SK-N-SH (cell line): ENCODE measurements around the gene CLEC16A. TPM values are rescaled to one million over a fixed set of nuclear protein-coding genes. Genes with fewer than 3 reads are reported as not detected.

ENCODE experiments used
- CTCF ChIA-PET: fragments of 300-600, 350-600 bp; formaldehyde crosslinking; extraction: SDS; loops from one replicate; lab custom pipeline; 2021; lab: Yijun Ruan, JAX
- POLR2A ChIA-PET: fragments of 350-600 bp; sonication (Branson Sonifier 250); formaldehyde crosslinking; extraction: SDS; loops from one replicate; lab custom pipeline; 2020; ENCODE audit warnings: antibody characterized with exemption, inconsistent platforms; lab: Yijun Ruan, JAX
- DNase-seq: peaks from one replicate; pipeline ENCODE4 v3.0.0; 2012
- H2AFZ ChIP-seq: fragments of 200-600 bp; sonication (generic); 2 replicates; pipeline ENCODE4 v1.8.1; 2016; ENCODE audit warnings: antibody characterized with exemption, mild to moderate bottlenecking, low read depth
- H3F3A ChIP-seq: fragments of 200-600 bp; sonication (generic); replicated peaks from 2 replicates; pipeline ENCODE3; 2016; ENCODE audit warnings: antibody characterized with exemption, mild to moderate bottlenecking; ENCODE audit not compliant: insufficient read depth
- H3K27ac ChIP-seq, 2 experiments: fragments of 200-500 bp in 1 of 2; fragments of 200-600 bp in 1 of 2; sonication (Bioruptor generic) in 1 of 2; sonication (generic), shearing (Covaris generic) in 1 of 2; 2 replicates each; pipeline versions ENCODE4 v1.5.1 to v1.6.1; 2014 to 2016; ENCODE audit warnings: low read depth in 2 of 2, inconsistent platforms in 1 of 2, low read length in 1 of 2, mild to moderate bottlenecking in 1 of 2, mixed read lengths in 1 of 2
- H3K27me3 ChIP-seq: fragments of 200-600 bp; sonication (generic), shearing (Covaris generic); 2 replicates; pipeline ENCODE4 v1.6.1; 2016; ENCODE audit warnings: mixed run types; ENCODE audit not compliant: insufficient read depth
- H3K36me3 ChIP-seq, 2 experiments: fragments of 200-500 bp in 1 of 2; fragments of 200-600 bp in 1 of 2; sonication (Bioruptor generic) in 1 of 2; sonication (generic) in 1 of 2; replicated peaks in 1 of 2; 2 replicates each; pipeline versions ENCODE3 to v1.5.1; 2014 to 2016; ENCODE audit warnings: low read length in 1 of 2, mild to moderate bottlenecking in 1 of 2; ENCODE audit not compliant: insufficient read depth in 2 of 2, control insufficient read depth in 1 of 2
- H3K4me1 ChIP-seq, 2 experiments: fragments of 200-500 bp in 1 of 2; fragments of 200-600 bp in 1 of 2; sonication (Bioruptor generic) in 1 of 2; sonication (generic), shearing (Covaris generic) in 1 of 2; 2 replicates each; pipeline versions ENCODE4 v1.5.1 to v1.6.1; 2014 to 2016; ENCODE audit warnings: low read depth in 1 of 2, low read length in 1 of 2, mixed run types in 1 of 2; ENCODE audit not compliant: insufficient read depth in 2 of 2, control insufficient read depth in 1 of 2
- H3K4me2 ChIP-seq: fragments of 200-600 bp; sonication (generic), shearing (Covaris generic); 2 replicates; pipeline ENCODE4 v1.6.1; 2017; ENCODE audit warnings: mixed run types
- H3K4me3 ChIP-seq, 2 experiments: fragments of 200-500 bp in 1 of 2; fragments of 200-600 bp in 1 of 2; sonication (Bioruptor generic) in 1 of 2; sonication (generic), shearing (Covaris generic) in 1 of 2; 2 replicates each; pipeline versions ENCODE4 v1.5.1 to v1.8.1; 2014 to 2016; ENCODE audit warnings: low read depth in 2 of 2, inconsistent platforms in 1 of 2, low read length in 1 of 2, mild to moderate bottlenecking in 1 of 2, mixed read lengths in 1 of 2, moderate library complexity in 1 of 2
- H3K79me2 ChIP-seq: fragments of 200-600 bp; sonication (generic); 2 replicates; pipeline ENCODE4 v1.8.1; 2017; ENCODE audit warnings: mild to moderate bottlenecking; ENCODE audit not compliant: insufficient read depth
- H3K9ac ChIP-seq: fragments of 200-600 bp; sonication (generic); 2 replicates; pipeline ENCODE4 v1.6.1; 2017; ENCODE audit warnings: mixed run types
- H3K9me2 ChIP-seq: fragments of 200-600 bp; sonication (generic); 2 replicates; pipeline ENCODE4 v1.6.1; 2017; ENCODE audit warnings: mixed run types
- H3K9me3 ChIP-seq: fragments of 200-600 bp; sonication (generic); 2 replicates; pipeline ENCODE4 v1.6.1; 2017; ENCODE audit warnings: mixed run types, mild to moderate bottlenecking, moderate library complexity
- H4K20me1 ChIP-seq: fragments of 200-600 bp; sonication (generic); 2 replicates; pipeline ENCODE4 v1.6.1; 2017; ENCODE audit warnings: mild to moderate bottlenecking, mixed run types; ENCODE audit not compliant: insufficient read depth
- ELF1 ChIP-seq: IDR thresholded peaks from 2 replicates; pipeline ENCODE4 v1.4.0; 2012
- EZH2phosphoT487 ChIP-seq: fragments of 200-600 bp; sonication (generic); IDR thresholded peaks from 2 replicates; pipeline ENCODE4 v1.6.1; 2017; ENCODE audit warnings: low read depth, mixed run types, mild to moderate bottlenecking, antibody characterized with exemption, moderate library complexity, borderline replicate concordance
- FOXJ3 ChIP-seq: sonication (generic); formaldehyde crosslinking; IDR thresholded peaks from 2 replicates; pipeline ENCODE4 v1.5.1; 2020; ENCODE audit warnings: mild to moderate bottlenecking, missing genetic modification reagents
- NFIC ChIP-seq: IDR thresholded peaks from 2 replicates; pipeline ENCODE4 v1.4.0; 2012; ENCODE audit warnings: borderline replicate concordance
- POLR2AphosphoS5 ChIP-seq: IDR thresholded peaks from 2 replicates; pipeline ENCODE4 v1.6.1; 2012; ENCODE audit warnings: low read depth, low read length
- RAD21 ChIP-seq: IDR thresholded peaks from 2 replicates; pipeline ENCODE4 v1.6.1; 2012; ENCODE audit warnings: mild to moderate bottlenecking, low read length
- TCF12 ChIP-seq: IDR thresholded peaks from 2 replicates; pipeline ENCODE4 v1.4.0; 2012
- YY1 ChIP-seq: IDR thresholded peaks from 2 replicates; pipeline ENCODE4 v1.4.0; 2012; ENCODE audit warnings: low read depth, mild to moderate bottlenecking
- WGBS: methylation state at CpG from one replicate; pipeline ENCODE4 v1.1.6; 2017; ENCODE audit warnings: low lambda C conversion rate; 5-methylcytosine and 5-hydroxymethylcytosine counted together
- polyA plus RNA-seq, 3 experiments: library from polyadenylated mRNA; depleted of rRNA; stranded (reverse); fragments of >200 nt; gene quantifications; 2 replicates each; pipeline ENCODE4 v1.2.3, GENCODE V29; 2012
- TF ChIP-seq, protein P1 (sequence below): IDR thresholded peaks from 2 replicates; pipeline ENCODE4; 2012
- TF ChIP-seq, protein P2 (sequence below): IDR thresholded peaks from 2 replicates; pipeline ENCODE4 v1.4.0; 2012; ENCODE audit warnings: low read depth, borderline replicate concordance
- TF ChIP-seq, protein P3 (sequence below): fragments of 150-350 bp; IDR thresholded peaks from 2 replicates; pipeline ENCODE4 v1.6.1; 2016; ENCODE audit warnings: mild to moderate bottlenecking, low read depth, low read length

Gene CLEC16A
- polyA plus RNA-seq, 1 of the 3 experiments (the other 2 are of a cell fraction) = 13.7 TPM

DNA sequence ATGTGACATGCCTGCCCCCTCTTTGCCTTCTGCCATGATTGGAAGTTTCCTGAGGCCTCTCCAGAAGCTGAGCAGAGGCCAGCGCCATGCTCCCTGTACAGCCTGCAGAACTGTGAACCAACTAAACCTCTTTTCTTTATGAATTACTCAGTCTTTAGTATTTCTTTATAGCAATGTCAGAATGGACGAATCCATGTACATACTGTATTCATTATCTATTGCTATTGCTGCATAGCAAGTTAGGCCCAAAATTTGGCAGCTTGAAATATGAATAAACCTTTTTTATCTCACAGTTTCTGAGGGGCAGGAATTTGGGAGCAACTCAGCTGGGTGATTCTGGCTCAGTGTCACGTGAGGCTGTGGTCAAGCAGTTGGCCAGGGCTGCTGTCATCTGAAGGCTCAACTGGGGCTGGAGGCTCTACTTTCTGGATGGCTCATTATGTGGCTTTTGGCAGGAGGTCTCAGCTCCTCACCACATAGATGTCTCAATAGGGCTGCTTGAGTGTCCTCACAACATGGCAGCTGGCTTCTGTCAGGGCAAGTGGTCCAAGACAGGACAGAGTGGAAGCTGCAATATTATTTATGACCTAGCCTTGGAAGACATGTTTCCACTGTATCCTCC lies 271.7 kb downstream of the CLEC16A start:
- H3K27me3 ChIP-seq = no peaks in the 10 kb centered on the region
- CTCF ChIA-PET = no interaction called here

DNA sequence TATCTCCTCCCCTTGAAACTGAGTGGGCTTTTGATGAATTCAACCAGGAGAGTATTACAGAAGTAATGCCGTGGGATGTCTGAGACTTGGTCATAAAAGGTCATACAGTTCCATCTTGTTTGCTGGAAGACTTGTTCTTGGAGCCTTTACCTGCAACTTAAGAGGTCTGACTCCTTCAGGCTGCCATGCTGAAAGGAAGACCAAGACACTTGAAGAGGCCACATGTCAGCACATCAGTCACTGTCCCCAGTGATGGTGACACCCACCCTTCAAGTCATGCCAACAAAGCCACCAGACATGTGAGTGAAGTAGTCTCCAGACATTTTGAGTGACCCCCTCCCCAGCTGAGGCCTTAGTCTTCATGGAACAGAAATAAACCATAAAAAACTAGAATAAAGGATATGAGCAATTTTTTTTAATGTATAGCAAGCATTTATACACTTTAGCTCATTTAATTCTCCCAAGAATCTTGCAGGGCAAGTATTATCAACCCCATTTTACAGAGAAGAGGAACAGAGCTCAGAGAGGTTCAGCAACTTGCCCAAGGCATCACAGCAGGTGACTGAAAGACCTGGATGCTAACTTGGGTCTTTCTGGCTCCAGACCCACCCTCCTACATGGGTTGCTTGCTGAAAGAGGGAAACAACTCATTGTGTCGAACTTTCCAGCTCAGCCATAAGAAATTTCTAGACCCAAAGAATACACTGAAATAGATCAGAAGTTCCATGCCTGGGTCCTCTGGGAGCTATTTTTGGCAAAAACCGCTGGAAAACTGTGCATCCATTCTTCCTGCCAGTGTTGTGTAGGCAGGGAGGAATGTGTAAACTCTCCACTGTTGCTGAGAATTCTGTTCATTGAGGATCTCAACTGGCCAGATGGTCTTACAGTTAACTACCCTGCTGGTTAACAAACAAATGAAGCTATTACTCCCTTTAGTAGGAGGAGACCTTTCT lies 273.6 kb downstream of the CLEC16A start:
- no peak for DNase-seq
- H3K9ac ChIP-seq = no peak overlapping the region
- 35% methylated on average over 3 of the region's 3 CpGs for WGBS
- ChIA-PET POLR2A (no interaction called here), CTCF (interaction anchor here (0.7 to 1.8 kb wide), 11 partner anchors 11 to 227 kb away, joined by 3 to 5 read pairs (median 3); no protein-coding TSS in a partner anchor)
- H3K4me2 ChIP-seq = no peak overlapping the region
- H3K27me3 ChIP-seq = no peaks in the 10 kb centered on the region
- no peak overlapping the region for H3K27ac ChIP-seq
- H3F3A ChIP-seq = no peaks in the 10 kb centered on the region
- no peaks in the 10 kb centered on the region for H4K20me1 ChIP-seq
- no peaks in the 10 kb centered on the region; the same call in 1 of the 2 replicates for H3K9me3 ChIP-seq
- no peaks in the 10 kb centered on the region for H3K79me2 ChIP-seq
- H3K4me1 ChIP-seq = no peaks in the 10 kb centered on the region
- no peaks in the 10 kb centered on the region for H3K36me3 ChIP-seq
- H2AFZ ChIP-seq = no peak overlapping the region
- H3K4me3 ChIP-seq = peak overlapping the region in 1 of 2 experiments; percentile 43; a peak in 1 of 4 replicates
- no peaks in the 10 kb centered on the region for H3K9me2 ChIP-seq
- TF ChIP-seq RAD21 (no peak), YY1 (no peak)
- TF ChIP-seq, protein P1, sequence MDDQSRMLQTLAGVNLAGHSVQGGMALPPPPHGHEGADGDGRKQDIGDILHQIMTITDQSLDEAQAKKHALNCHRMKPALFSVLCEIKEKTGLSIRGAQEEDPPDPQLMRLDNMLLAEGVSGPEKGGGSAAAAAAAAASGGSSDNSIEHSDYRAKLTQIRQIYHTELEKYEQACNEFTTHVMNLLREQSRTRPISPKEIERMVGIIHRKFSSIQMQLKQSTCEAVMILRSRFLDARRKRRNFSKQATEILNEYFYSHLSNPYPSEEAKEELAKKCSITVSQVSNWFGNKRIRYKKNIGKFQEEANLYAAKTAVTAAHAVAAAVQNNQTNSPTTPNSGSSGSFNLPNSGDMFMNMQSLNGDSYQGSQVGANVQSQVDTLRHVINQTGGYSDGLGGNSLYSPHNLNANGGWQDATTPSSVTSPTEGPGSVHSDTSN = no peak
- TF ChIP-seq, protein P2, sequence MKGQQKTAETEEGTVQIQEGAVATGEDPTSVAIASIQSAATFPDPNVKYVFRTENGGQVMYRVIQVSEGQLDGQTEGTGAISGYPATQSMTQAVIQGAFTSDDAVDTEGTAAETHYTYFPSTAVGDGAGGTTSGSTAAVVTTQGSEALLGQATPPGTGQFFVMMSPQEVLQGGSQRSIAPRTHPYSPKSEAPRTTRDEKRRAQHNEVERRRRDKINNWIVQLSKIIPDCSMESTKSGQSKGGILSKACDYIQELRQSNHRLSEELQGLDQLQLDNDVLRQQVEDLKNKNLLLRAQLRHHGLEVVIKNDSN = no peak

More for the DNA sequence above, 271.7 kb downstream of the CLEC16A start:
- 74% methylated on average over 3 of the region's 3 CpGs for WGBS
- Histone ChIP-seq H3K9ac (no peak overlapping the region), H3F3A (no peaks in the 10 kb centered on the region), H3K4me1 (peaks cover 0 to 3% of the 10 kb centered on the region in 2 experiments; a peak in 1 of 4 replicates), H3K36me3 (no peaks in the 10 kb centered on the region), H2AFZ (no peak overlapping the region), H3K4me2 (no peak overlapping the region), H3K9me2 (no peaks in the 10 kb centered on the region), H4K20me1 (no peaks in the 10 kb centered on the region), H3K9me3 (no peaks in the 10 kb centered on the region; the same call in 1 of the 2 replicates), H3K79me2 (no peaks in the 10 kb centered on the region), H3K4me3 (no peak overlapping the region), H3K27ac (no peak overlapping the region)
- POLR2A ChIA-PET = no interaction called here
- DNase-seq = no peak
- TF ChIP-seq TCF12 (no peak), NFIC (no peak), ELF1 (no peak), POLR2AphosphoS5 (no peak), EZH2phosphoT487 (no peak), FOXJ3 (CRISPR knock-in tag) (no peak)
- TF ChIP-seq, protein P3, sequence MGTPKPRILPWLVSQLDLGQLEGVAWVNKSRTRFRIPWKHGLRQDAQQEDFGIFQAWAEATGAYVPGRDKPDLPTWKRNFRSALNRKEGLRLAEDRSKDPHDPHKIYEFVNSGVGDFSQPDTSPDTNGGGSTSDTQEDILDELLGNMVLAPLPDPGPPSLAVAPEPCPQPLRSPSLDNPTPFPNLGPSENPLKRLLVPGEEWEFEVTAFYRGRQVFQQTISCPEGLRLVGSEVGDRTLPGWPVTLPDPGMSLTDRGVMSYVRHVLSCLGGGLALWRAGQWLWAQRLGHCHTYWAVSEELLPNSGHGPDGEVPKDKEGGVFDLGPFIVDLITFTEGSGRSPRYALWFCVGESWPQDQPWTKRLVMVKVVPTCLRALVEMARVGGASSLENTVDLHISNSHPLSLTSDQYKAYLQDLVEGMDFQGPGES = no peak
